ENCODE data around the gene TDRD9.
"Not testable (repeated sequence)": the region's sequence is repeated elsewhere in the genome, so short reads cannot be mapped to it uniquely, and the experiment has no call there.

The TDRD9 gene

DNA sequence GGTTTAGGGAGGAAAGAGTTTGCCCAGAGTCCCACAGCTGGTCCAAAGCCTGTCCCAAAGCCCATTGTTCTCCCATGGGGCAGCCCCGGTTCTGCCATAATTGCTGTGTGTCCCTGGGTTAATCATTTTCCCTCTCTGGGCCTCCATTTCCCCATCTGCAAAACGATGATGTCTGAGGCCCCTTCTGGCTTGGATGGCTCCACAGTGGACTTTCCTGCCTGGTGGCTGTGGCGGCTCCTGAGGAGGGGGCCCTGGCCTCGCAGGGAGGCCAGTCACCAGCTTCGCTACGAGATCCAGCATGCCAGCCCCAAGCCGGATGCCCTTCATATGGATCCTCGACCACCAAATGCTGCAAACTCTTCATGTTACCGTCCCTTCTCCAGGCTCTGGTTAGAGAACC, 43.4 kb upstream of the TDRD9 start:
- no peak for DNase-seq (ENCODE audit: insufficient read length)
- no peak for FAIRE-seq
- no peak for TF ChIP-seq TAF1 (IDR thresholded peaks at IDR 0.05; ENCODE audit: borderline replicate concordance, low read depth, low read length)
- TF ChIP-seq POLR2A (IDR thresholded peaks at IDR 0.05; ENCODE audit: low read depth, low read length) = no peak
- no peak for TF ChIP-seq POLR2AphosphoS5 (IDR thresholded peaks at IDR 0.05; ENCODE audit: low read depth, low read length)

DNA sequence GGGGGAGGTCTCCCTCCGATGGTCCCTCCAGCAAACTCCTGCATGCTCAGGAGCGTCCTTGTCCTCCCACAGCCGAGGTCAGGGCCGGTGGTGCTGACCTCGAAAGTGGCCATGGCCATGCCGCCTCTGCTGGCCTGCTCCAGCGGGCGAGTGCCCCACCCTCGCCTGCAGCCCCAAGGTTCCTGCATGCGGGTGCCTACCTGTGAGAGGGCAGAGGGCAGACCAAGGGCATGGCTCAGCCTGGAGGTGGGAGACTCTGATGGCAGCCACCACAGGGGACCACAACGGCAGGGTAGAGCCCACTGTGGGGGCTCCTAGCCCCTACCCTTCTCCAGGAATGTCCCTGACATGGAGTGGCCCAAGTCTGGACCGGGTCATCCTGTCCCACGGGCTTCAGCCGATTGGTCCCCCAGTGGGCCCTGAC, 42.7 kb upstream of the TDRD9 start:
- DNase-seq (ENCODE audit: insufficient read length) = no peak
- no peak for TF ChIP-seq TAF1 (IDR thresholded peaks at IDR 0.05; ENCODE audit: borderline replicate concordance, low read depth, low read length)
- TF ChIP-seq POLR2A (IDR thresholded peaks at IDR 0.05; ENCODE audit: low read depth, low read length) = no peak
- TF ChIP-seq POLR2AphosphoS5 (IDR thresholded peaks at IDR 0.05; ENCODE audit: low read depth, low read length) = no peak
- no peak for FAIRE-seq

DNA sequence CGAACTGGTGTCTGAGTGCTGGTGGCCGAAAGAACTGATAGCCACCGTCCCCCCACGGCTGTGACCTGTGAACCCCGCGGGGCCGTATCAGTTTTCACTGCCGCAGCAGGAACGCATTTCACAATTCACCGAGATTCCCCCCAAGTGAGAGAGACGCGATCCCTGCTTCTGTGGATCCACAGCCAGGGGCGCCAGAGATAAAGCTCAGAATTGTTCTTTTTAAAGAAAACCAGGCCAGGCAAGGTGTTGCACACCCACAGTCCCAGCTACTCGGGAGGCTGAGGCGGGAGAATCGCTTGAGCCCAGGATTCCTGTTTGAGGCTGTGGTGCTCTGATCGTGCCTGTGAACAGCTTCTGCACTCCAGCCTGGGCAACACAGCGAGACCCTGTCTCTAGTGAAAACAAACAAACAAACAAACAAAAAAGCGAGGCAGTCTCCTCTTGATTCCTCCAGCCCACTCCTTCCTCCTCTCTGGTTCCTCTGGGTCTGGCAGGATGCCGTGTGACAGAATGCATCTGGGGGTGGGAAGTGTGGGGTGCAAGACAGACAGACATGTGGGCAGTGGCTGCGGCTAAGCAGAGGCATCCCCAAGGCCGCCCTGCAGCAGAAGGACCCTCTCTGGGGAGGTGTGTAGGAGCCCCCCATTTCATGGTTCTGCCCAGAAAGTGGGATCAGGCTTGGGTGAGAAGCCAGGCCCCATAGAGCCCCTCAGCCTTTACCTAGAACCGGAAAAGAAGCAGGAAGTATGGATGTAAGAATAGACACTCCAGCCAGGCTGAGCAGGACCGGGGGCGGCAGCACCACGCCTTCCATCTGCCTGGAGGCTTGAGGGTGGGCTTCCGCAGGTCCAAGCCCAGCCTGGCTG, 41.7 kb upstream of the TDRD9 start:
- no peak for FAIRE-seq
- no peak for DNase-seq (ENCODE audit: insufficient read length)
- TF ChIP-seq POLR2A (IDR thresholded peaks at IDR 0.05; ENCODE audit: low read depth, low read length) (no peak), POLR2AphosphoS5 (IDR thresholded peaks at IDR 0.05; ENCODE audit: low read depth, low read length) (no peak), TAF1 (IDR thresholded peaks at IDR 0.05; ENCODE audit: borderline replicate concordance, low read depth, low read length) (no peak)

DNA sequence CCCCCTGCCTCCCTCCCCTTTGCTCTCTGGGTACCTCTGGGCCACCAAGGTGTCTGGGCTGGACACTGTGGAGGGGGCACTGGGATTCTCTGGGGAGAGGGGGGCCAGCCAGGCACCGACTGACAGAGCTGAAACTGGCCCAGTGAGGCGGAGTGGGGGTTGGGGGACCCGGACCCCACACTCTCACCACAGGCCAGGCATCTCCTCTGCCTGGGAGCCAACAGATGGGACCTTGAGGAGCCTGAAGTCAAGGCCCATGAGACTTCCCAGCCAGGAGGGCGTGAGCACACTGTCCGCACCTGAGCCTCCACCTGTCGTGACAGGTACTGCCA, 41.1 kb upstream of the TDRD9 start:
- DNase-seq (ENCODE audit: insufficient read length) (no peak), FAIRE-seq (no peak)
- TF ChIP-seq POLR2A (IDR thresholded peaks at IDR 0.05; ENCODE audit: low read depth, low read length) (no peak), POLR2AphosphoS5 (IDR thresholded peaks at IDR 0.05; ENCODE audit: low read depth, low read length) (no peak), TAF1 (IDR thresholded peaks at IDR 0.05; ENCODE audit: borderline replicate concordance, low read depth, low read length) (no peak)

DNA sequence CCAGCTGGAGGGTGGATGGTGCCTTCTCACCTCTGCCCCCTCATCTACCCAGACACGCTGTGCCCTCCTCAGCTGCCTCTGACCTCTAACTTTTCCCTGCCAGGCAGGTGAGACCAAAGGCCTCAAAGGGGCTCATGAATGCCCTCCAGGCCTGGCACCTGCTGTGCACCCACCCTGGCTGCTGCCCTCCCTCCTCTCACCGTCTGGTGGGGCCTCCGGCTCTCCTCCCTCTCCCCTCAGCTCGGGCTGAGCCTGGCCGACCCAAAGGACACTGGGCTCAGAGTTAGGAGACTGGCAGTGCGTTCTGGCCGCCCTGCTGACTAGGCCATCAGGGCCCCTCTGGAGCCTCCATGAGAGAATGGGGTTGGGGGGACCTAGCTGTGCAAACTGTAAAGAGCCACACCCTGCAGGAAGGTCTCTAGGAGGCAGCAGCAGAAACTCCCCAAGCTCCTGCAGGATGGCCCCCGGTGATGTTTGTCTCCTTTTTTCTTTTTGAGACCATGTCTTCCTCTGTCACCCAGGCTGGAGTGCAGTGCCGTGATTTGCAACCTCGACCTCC, 40.6 kb upstream of the TDRD9 start:
- TF ChIP-seq POLR2A (IDR thresholded peaks at IDR 0.05; ENCODE audit: low read depth, low read length) = no peak
- no peak for TF ChIP-seq TAF1 (IDR thresholded peaks at IDR 0.05; ENCODE audit: borderline replicate concordance, low read depth, low read length)
- no peak for TF ChIP-seq POLR2AphosphoS5 (IDR thresholded peaks at IDR 0.05; ENCODE audit: low read depth, low read length)
- FAIRE-seq (no peak), DNase-seq (ENCODE audit: insufficient read length) (no peak)

DNA sequence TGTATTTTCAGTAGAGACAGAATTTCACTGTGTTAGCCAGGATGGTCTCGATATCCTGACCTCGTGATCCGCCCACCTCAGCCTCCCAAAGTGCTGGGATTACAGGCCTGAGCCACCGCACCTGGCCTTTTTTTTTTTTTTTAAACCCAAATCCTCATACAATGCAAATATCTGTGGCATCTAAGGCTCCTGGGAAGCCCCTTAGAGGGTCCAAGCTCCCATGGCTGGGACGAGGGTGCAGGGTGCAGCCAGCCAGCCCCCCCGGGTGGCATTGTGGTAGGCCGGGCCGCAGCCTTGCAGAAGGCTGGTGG, 39.3 kb upstream of the TDRD9 start:
- not testable (repeated sequence) for FAIRE-seq; DNase-seq (ENCODE audit: insufficient read length)

DNA sequence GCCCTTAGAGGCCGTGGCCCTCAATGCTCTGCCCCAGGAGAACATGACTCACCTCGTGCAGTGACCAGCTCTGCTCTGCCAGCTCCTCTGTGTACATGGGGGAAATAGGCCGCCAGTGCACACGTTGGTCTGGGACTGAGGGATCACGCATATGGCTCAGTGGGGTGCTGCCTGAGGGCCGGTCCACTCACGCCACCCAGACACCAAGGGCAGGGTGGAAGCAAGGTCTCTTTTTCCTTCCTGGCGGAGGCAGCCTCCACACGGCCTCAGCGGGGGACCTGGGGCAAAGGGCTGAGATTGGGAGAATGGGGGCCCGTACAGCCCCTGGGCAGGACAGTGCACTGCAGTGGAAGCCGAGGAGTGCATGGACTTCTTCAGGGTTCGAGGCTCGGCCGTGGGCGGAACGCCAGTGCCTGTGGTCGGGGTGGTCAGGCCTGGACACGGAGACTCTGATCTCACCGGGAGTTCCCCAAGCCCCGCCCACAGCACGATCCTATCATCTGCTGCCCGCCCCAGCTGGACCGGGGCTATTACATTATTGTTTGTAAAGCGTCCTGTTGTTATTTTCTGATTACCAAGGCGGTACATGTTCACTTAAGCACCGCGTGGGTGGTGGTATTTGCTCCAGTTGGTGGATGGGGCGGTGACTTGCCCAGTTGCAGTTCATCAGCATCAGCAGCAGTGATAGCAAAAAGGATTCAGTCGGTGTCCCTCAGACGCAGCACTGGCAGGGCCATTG, 38.8 kb upstream of the TDRD9 start:
- DNase-seq (ENCODE audit: insufficient read length) (no peak), FAIRE-seq (no peak)
- no peak for TF ChIP-seq TAF1 (IDR thresholded peaks at IDR 0.05; ENCODE audit: borderline replicate concordance, low read depth, low read length)
- TF ChIP-seq POLR2AphosphoS5 (IDR thresholded peaks at IDR 0.05; ENCODE audit: low read depth, low read length) = no peak
- TF ChIP-seq POLR2A (IDR thresholded peaks at IDR 0.05; ENCODE audit: low read depth, low read length) = no peak

DNA sequence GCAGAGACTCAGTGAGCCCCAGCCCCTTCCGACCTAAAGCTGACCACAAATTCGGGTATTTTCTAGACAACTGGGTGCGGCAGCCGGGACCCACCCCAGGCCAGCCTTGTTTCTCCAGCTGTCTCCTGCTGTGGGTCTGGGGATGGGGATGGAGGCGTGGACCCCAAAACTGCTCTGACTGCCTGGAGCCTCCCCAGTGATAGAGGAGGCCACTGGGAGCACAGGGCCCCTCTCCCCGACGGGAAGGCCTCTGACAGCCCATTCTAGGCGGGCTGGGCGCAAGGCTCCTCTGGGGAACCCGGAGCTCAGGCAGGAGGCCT, 38.2 kb upstream of the TDRD9 start:
- TF ChIP-seq POLR2AphosphoS5 (IDR thresholded peaks at IDR 0.05; ENCODE audit: low read depth, low read length) (no peak), POLR2A (IDR thresholded peaks at IDR 0.05; ENCODE audit: low read depth, low read length) (no peak), TAF1 (IDR thresholded peaks at IDR 0.05; ENCODE audit: borderline replicate concordance, low read depth, low read length) (no peak)
- no peak for FAIRE-seq
- no peak for DNase-seq (ENCODE audit: insufficient read length)

DNA sequence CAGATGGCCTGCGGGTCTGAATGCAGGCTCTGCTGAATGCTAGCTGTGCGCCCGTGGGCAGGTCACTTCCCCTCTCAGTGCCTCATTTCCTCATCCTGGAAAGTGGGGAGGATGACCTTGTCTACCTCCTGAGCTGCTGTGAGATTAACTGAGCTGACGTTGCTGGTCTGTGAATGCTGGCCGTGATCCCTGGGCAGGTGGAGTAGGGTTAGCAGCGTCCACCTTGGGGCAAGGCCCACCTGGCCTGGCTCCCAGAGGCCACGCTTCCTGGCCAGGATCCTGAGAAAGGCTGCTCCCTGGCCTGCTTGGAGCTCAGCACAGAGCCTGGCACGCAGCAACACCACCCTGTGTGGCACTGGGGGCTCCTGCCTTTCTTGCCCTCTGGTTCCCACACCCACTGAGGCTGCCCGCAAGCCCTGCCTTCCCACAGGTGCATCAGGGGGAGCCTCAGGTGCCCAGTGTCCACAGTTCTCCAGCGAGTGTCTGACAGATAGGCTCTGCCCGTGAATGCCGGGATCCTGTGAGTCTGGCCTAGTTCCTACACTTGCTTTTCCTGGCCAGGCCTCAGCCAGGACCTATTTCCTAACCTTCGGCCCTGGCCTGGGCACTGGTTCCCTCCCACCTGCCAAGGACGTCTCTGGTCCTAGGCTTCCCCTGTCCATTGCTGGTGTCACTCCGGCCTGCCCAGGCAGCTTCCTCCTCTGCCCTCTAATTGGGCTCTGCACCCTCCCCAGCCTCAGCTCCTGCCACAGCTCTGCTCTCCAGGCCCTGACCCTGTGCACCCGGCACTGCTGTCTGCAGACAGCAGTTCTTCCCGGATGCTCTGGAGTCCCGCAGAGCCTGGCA, 37.2 kb upstream of the TDRD9 start:
- DNase-seq (ENCODE audit: insufficient read length) (no peak), FAIRE-seq (no peak)
- no peak for TF ChIP-seq POLR2AphosphoS5 (IDR thresholded peaks at IDR 0.05; ENCODE audit: low read depth, low read length)
- TF ChIP-seq POLR2A (IDR thresholded peaks at IDR 0.05; ENCODE audit: low read depth, low read length) = no peak
- no peak for TF ChIP-seq TAF1 (IDR thresholded peaks at IDR 0.05; ENCODE audit: borderline replicate concordance, low read depth, low read length)

DNA sequence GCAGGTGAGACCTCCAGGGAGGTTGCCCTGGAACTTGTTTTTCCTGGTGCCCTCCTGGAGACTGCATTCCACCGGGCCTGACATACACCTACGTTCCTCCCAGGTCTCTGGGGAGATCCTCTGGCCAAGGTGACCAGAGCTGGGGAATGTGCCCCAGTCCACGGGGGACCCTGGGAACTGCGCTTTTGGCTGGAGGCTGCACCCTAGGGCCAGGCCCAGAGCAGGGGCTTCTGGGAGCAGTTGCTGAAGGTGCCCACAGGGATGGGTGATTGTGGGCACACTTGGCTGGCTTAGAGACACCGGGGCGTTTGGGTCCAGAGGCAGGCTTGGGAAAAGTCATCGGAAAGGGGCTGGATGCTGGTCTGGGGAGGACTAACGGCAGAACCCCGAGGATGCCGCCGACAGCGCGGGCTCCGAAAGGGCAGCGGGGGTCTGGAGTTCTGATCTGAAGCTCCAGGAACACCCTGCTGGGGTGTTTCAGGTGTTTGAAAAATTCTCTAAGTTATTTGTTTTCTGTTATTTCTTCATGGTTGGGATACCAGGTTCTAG, 36.5 kb upstream of the TDRD9 start:
- TF ChIP-seq POLR2AphosphoS5 (IDR thresholded peaks at IDR 0.05; ENCODE audit: low read depth, low read length) (no peak), TAF1 (IDR thresholded peaks at IDR 0.05; ENCODE audit: borderline replicate concordance, low read depth, low read length) (no peak), POLR2A (IDR thresholded peaks at IDR 0.05; ENCODE audit: low read depth, low read length) (no peak)
- FAIRE-seq (no peak), DNase-seq (ENCODE audit: insufficient read length) (no peak)

DNA sequence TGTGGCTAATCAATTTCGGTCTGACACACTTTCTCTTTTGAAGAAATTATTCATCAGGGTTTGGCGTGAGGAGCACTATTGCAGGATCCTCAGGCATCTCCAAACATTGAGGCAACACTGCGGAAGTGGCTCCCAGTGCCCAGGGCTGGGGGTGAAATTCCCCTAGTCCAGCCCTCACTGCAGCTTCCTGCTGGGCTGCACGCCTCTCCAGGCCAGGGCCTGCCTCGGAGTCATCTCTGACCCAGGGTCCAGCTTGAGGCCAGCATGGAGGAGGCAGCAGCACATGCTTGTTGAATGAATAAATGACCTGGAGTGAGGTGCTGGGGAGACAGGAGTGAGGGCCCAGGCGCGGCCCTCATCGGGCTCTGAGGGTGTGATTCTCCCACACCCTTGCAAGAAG, 36.0 kb upstream of the TDRD9 start:
- DNase-seq (ENCODE audit: insufficient read length) = no peak
- FAIRE-seq = no peak
- TF ChIP-seq POLR2A (IDR thresholded peaks at IDR 0.05; ENCODE audit: low read depth, low read length) = no peak
- no peak for TF ChIP-seq TAF1 (IDR thresholded peaks at IDR 0.05; ENCODE audit: borderline replicate concordance, low read depth, low read length)
- no peak for TF ChIP-seq POLR2AphosphoS5 (IDR thresholded peaks at IDR 0.05; ENCODE audit: low read depth, low read length)

Measured in GM12892 (cell line).